Keratinocyte (primary cell): ENCODE results near the gene MALAT1.

Experiments used
- CTCF ChIP-seq, 3 experiments: IDR thresholded peaks in 1 of 3; conservative IDR thresholded peaks in 1 of 3; optimal IDR thresholded peaks in 1 of 3; 2 replicates in 2 of 3; 3 replicates in 1 of 3; pipeline versions ENCODE3 to v1.5.1; 2011; ENCODE audit warnings: low read length in 3 of 3, mild to moderate bottlenecking in 3 of 3, moderate library complexity in 2 of 3, control low read depth in 1 of 3, inconsistent platforms in 1 of 3; ENCODE audit not compliant: insufficient read depth in 2 of 3; ENCODE audit errors: extremely low read depth in 1 of 3
- EZH2 ChIP-seq: IDR thresholded peaks from one replicate; pipeline ENCODE4 v1.6.1; 2012; ENCODE audit warnings: inconsistent platforms, mild to moderate bottlenecking, low read length, moderate library complexity

- TF ChIP-seq CTCF (optimal IDR thresholded peaks at IDR 0.05 in 1 of 3, IDR thresholded peaks at IDR 0.05 in 1 of 3, conservative IDR thresholded peaks at IDR 0.05 in 1 of 3; ENCODE audit: extremely low read depth in 1 of 3, insufficient read depth in 2 of 3, low read length in 3 of 3): peak in 1 of 3 experiments; percentile 16
- TF ChIP-seq EZH2: no peak
Observed at GRCh38 chr11:65454696-65455456, 44.0 kb upstream of the MALAT1 start.
